GM21423 (cell line): Measurements from ENCODE around the gene PIGL.
"Not testable (repeated sequence)": the region's sequence is repeated elsewhere in the genome, so short reads cannot be mapped to it uniquely, and the experiment has no call there.

ENCODE experiments used
- ATAC-seq: cut with Tn5 transposase; IDR thresholded peaks from one replicate; pipeline ENCODE4 v1.9.1; 2021; ENCODE audit warnings: mild to moderate bottlenecking, moderate library complexity; ENCODE audit not compliant: unreplicated experiment

Gene PIGL

GRCh38 chr17:16273499-16273898, 56.5 kb downstream of the PIGL start:
- ATAC-seq: no peak

DNA sequence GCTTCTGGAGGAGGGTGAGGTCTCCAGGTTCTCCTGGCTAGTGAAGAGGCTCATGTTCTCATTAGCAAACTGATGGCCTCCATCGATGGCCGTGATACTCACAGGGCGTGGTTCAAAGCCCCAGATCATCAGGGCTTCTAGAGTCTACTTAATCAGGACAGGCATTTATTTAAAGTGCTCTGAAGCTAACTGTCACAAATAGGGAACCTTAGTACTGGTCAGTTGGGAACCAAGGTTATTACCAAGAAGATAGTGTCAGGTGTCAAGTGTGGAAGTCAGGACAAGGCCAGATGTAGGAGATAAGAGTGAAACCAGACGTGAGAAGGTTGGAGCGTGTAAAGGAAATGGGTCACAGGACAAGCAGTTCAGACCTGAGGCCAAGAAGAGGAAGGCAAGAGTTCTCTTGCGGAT, 56.9 kb downstream of the PIGL start:
- ATAC-seq: no peak

GRCh38 chr17:16275024-16275423, 58.0 kb downstream of the PIGL start:
- no peak for ATAC-seq

- no peak for ATAC-seq
Observed at GRCh38 chr17:16277163-16277562, 60.2 kb downstream of the PIGL start.

- ATAC-seq: no peak
Observed at GRCh38 chr17:16281351-16281750, 64.3 kb downstream of the PIGL start.

DNA sequence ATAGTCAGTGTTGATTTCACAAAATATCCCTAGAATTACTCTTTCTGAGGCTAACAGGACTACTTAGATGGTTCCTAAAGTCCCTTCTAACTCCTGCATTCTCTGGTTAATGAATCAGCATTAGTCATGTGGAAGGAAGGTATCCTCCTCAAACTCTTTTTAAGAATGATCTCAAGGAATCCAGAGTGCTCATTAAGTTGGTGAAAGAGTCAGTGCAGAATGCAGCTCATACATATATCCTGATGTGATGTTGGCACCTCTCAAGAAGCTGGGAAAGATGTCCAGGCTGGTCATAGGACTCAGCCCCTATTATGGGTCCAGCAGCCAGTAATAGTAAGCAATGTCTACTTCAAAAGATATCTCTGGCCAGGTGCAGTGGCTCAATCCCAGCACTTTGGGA, 65.5 kb downstream of the PIGL start:
- no peak for ATAC-seq

- no peak for ATAC-seq
Observed at GRCh38 chr17:16283705-16284104, 66.7 kb downstream of the PIGL start.

DNA sequence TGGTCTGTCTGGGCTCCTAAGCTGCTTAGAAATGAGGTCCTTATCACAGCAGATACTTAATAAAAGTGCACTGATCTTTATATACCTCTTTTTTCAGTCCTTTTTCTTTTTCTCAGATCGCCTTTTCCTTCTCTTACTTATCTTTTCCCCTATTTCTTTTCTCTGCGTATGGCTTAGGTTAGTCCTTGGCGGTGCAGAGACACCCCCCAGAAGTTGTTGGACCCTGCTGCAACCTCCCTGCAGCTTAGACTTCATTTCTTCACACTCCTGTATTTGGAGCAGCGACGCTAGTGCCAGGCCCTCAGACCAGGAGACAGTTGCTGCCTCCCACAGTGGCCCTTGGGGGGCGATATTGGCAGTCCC, 68.6 kb downstream of the PIGL start:
- no peak for ATAC-seq

GRCh38 chr17:16286009-16286946, 69.3 kb downstream of the PIGL start:
- ATAC-seq: peak; percentile 76

GRCh38 chr17:16286947-16287562, 70.0 kb downstream of the PIGL start:
- peak; percentile 45 for ATAC-seq

DNA sequence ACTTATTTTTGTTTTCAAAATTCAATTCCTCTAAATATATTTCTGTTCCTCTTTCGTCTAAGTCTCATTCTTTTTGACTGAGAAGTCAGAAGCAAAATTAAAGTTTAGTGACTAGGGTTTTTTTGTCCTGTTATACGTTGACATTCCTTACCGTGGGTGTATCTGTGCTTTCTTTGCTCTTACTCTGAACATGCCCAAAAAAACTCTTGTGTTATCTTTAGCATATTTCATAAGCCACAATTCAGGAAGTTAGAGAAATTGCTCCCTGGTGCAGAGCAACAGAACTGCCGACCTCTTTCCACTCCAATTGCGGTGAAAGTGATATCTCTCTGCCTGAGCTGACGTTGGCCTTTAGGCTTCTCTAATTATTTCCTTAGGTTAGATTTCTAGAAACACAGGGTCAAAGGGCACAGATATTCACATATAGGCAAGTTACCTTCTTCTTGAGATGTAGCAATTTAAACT, 70.6 kb downstream of the PIGL start:
- peak; percentile 25 for ATAC-seq

DNA sequence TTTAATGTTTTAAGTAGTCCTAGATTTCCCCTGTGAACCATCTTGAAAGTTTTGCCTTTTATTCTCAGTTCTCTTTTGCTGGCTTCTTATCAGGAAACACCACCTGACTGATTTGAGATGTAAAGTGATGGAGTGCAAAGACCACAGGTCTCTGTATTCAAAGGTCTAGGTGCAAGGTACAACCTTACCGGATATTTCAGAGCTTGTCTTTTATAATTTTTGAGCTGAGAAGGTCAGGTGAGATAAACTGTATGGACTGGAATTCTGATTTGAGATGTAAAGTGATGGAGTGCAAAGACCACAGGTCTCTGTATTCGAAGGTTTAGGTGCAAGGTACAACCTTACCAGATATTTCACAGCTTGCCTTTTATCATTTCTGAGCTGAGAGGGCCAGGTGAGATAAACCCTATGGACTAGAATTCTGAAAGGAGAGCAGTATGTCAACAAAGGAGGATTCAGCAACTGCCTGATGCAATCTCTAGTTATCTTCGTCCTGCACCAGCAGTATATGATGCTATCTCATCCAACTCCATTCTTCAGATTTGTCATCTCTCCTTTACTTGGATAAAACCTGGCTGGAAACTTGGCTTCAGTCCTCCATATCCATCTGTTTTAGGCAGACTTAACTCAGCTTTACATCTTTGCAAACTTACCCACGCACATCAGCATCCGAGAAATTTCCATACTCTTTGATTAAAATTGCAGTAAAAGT, 72.0 kb downstream of the PIGL start:
- no peak for ATAC-seq

- ATAC-seq: no peak
Observed at GRCh38 chr17:16293931-16294330, 76.9 kb downstream of the PIGL start.

DNA sequence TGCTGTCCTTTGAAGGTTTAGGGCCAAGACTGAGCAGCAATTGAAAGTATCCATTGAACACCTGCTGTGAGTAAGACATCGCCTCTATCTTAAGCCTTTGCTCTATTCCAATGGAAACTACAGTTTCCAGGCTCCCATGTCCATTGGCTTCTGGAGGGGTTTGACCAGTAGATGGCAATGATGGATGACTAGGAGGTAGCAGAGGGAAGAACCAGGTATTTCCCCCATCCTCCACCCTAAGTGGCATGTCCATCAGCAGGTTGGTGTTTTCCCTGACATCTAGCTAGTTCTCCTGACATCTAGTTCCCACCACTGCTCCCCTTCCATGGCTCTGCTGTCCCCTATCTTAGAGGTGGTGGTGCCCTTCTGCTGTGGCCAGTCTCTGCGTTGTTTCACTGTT, 77.5 kb downstream of the PIGL start:
- ATAC-seq: no peak

DNA sequence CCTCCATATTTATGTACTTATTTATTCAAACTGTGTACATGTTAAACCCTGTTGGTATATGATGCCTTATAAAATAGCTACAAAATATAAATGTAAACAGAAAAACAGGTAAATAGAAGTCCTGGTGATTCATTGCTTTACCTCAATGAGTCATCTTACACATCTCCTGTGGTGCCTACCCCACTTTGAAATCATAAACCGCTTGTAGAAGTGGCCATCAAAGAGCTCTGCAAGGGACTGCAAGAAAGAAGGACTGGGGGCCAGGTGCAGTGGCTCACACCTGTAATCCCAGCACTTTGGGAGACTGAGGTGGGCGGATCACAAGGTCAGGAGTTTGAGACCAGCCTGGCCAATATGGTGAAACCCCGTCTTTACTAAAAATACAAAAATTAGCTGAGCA, 79.1 kb downstream of the PIGL start:
- not testable (repeated sequence) for ATAC-seq

- no peak for ATAC-seq
Observed at GRCh38 chr17:16297367-16298139, 80.5 kb downstream of the PIGL start.

DNA sequence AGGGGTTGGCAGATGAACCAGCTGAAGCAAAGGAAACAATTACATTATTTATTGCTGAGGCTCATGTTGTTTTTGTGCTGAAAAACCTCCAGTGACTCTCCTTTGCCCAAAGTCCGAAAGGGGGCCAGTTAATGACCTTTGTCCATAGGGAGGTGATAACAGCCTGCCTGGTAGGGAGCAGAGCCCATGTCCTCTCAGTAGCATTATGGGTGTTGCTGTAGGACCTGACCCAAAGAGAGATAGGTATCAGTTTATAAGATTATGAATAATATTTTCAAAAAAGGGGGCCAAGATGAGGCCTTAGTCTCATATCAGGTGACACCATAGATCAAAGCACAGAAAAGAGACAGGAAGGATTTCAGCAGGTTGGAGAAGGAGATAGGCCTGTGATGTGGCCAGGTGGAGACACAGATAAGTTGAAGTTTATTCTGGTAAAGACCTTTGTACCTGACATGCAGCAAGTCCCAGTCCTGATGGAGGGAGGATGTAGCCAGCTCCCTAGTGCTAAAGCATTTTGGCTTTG, 81.2 kb downstream of the PIGL start:
- no peak for ATAC-seq

GRCh38 chr17:16300554-16300953, 83.5 kb downstream of the PIGL start:
- ATAC-seq: no peak

DNA sequence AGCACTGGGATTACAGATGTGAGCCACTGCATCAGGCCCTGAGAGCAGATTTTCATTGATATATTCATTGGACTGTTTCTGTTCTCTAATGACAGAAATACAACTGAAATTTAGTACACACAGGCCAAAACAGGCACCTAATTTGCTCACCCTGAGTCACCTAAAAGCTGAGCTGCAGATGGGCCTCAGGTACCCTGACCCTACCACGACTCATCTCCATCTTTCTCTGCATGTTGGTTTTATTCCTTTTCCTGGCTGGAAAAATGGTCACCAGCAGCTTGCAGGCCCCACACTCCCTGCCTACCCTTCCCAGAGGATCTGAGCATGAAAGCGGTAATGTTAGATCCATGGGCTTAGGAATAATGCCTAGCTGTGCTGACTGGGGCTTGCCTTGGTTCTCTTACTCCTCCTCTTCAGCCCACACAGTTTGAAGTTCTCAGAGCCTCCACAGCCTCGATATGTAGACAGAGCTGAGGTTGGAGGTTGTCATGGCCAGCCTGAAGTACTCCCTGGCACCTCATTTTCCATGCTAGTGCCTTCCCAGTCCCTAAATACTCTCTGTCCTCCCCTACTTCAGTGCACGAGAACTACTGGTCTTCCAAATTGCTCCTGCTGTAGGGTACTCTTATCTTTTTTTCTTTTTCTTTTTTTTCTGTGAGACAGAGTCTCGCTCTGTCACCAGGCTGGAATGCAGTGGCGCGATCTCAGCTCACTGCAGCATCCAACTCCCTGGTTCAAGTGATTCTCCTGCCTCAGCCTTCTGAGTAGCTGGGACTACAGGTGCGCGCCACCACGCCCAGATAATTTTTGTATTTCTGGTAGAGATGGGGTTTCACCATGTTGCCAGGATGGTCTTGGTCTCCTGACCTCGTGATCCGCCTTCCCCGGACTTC, 85.2 kb downstream of the PIGL start:
- no peak for ATAC-seq

GRCh38 chr17:16302856-16303255, 85.8 kb downstream of the PIGL start:
- ATAC-seq: no peak
